Measurements from ENCODE around the gene SPZ1. TPM values are rescaled to one million over a fixed set of nuclear protein-coding genes. Genes with fewer than 3 reads are reported as not detected.

The SPZ1 gene
- total RNA-seq, 1 donor from 2014 or later, result not detected

DNA sequence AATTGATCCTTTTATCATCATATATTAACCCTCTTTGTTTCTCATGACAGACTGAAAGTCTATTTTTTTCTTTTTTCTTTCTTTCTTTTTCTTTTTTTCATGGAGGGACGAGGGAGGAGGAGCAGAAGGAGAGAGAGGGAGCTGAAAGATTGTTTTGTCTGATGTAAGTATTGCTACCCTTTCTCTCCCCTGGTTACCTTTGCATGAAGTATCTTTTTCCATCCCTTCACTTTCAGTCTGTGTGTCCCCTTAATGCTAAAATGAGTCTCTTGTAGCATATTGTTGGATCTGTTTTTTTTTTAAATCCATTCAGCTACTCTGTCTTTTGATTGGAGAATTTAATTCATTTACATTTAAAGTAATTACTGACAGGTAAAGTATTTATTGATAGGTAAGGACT lies 36.4 kb upstream of the SPZ1 start:
- TF ChIP-seq, protein P1, sequence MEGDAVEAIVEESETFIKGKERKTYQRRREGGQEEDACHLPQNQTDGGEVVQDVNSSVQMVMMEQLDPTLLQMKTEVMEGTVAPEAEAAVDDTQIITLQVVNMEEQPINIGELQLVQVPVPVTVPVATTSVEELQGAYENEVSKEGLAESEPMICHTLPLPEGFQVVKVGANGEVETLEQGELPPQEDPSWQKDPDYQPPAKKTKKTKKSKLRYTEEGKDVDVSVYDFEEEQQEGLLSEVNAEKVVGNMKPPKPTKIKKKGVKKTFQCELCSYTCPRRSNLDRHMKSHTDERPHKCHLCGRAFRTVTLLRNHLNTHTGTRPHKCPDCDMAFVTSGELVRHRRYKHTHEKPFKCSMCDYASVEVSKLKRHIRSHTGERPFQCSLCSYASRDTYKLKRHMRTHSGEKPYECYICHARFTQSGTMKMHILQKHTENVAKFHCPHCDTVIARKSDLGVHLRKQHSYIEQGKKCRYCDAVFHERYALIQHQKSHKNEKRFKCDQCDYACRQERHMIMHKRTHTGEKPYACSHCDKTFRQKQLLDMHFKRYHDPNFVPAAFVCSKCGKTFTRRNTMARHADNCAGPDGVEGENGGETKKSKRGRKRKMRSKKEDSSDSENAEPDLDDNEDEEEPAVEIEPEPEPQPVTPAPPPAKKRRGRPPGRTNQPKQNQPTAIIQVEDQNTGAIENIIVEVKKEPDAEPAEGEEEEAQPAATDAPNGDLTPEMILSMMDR (conservative IDR thresholded peaks at IDR 0.05), result no peak
- peaks cover 7% of the 10 kb centered on the region for H3K4me1 Mint-ChIP-seq
- H3K4me3 Mint-ChIP-seq, result no peak overlapping the region
- no peaks in the 10 kb centered on the region for H3K36me3 Mint-ChIP-seq (ENCODE audit: low read depth)
- H3K27ac Mint-ChIP-seq (ENCODE audit: unreplicated experiment), result no peak overlapping the region
- no peaks in the 10 kb centered on the region for H3K9me3 Mint-ChIP-seq
- no peaks in the 10 kb centered on the region for H3K27me3 Mint-ChIP-seq (ENCODE audit: low read depth)
- DNase-seq (ENCODE audit: low read depth, low spot score), result no peak

DNA sequence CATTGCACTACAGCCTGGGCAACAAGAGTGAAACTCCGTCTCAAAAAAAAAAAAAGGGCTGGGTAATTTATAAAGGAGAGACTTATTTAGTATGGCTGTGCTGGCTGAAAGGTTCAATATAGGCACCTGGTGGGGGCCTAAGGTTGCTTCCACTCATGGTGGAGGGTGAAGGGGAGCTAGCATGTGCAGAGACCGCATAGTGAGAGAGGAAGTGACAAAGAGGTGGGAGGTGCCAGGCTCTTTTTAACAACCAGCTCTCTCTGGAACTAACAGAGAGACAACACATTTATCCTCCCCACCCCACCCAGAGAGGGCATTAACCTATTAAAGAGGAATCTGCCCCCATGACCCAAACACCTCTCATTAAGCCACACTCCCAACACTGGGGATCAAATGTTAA lies 35.1 kb upstream of the SPZ1 start:
- no peak for DNase-seq (ENCODE audit: low read depth, low spot score)
- Mint-ChIP-seq H3K4me1 (peaks cover 7% of the 10 kb centered on the region), H3K27me3 (ENCODE audit: low read depth) (no peaks in the 10 kb centered on the region), H3K36me3 (ENCODE audit: low read depth) (no peaks in the 10 kb centered on the region), H3K4me3 (no peak overlapping the region), H3K27ac (ENCODE audit: unreplicated experiment) (peak overlapping the region; percentile 78), H3K9me3 (no peaks in the 10 kb centered on the region)
- TF ChIP-seq, protein P1 (conservative IDR thresholded peaks at IDR 0.05), result no peak

DNA sequence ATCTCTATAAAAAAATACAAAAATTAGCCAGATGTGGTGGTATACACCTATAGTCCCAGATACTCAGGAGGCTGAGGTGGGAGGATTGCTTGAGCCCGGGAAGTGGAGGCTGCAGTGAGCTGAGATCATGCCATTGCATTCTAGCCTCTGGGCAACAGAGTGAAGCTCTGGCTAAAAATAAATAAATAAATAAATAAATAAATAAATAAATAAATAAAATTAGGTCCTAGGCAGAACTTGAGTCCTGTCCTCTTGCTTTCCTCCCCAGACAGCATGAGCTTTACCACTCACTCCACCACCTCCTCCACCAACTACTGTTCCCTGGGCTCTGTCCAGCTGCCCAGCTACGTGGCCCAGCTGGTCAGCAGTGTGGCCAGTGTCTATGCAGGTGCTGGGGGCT lies 31.6 kb upstream of the SPZ1 start:
- Mint-ChIP-seq H3K36me3 (ENCODE audit: low read depth) (no peaks in the 10 kb centered on the region), H3K9me3 (peaks cover 4% of the 10 kb centered on the region), H3K27me3 (ENCODE audit: low read depth) (no peaks in the 10 kb centered on the region), H3K4me3 (no peak overlapping the region), H3K4me1 (peaks cover 7% of the 10 kb centered on the region), H3K27ac (ENCODE audit: unreplicated experiment) (no peak overlapping the region)
- TF ChIP-seq, protein P1 (conservative IDR thresholded peaks at IDR 0.05), result no peak
- DNase-seq (ENCODE audit: low read depth, low spot score), result no peak

DNA sequence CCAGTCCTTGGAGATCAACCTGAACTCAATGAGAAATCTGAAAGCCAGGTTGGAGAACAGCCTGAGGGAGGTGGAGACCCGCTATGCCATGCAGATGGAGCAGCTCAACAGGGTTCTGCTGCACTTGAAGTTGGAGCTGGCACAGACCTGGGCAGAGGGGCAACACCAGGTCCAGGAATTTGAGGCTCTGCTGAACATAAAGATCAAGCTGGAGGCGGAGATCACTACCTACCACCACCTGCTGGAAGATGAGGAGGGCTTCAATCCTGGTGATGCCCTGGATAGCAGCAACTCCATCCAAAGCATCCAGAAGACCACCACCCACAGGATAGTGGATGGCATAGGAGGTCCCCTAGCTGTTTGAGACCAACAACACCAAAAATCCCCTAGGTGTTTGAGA lies 30.5 kb upstream of the SPZ1 start:
- Mint-ChIP-seq H3K36me3 (ENCODE audit: low read depth) (no peaks in the 10 kb centered on the region), H3K9me3 (peaks cover 4% of the 10 kb centered on the region), H3K4me3 (no peak overlapping the region), H3K27ac (ENCODE audit: unreplicated experiment) (no peak overlapping the region), H3K27me3 (ENCODE audit: low read depth) (no peaks in the 10 kb centered on the region), H3K4me1 (peaks cover 7% of the 10 kb centered on the region)
- TF ChIP-seq, protein P1 (conservative IDR thresholded peaks at IDR 0.05), result no peak
- DNase-seq (ENCODE audit: low read depth, low spot score), result no peak

DNA sequence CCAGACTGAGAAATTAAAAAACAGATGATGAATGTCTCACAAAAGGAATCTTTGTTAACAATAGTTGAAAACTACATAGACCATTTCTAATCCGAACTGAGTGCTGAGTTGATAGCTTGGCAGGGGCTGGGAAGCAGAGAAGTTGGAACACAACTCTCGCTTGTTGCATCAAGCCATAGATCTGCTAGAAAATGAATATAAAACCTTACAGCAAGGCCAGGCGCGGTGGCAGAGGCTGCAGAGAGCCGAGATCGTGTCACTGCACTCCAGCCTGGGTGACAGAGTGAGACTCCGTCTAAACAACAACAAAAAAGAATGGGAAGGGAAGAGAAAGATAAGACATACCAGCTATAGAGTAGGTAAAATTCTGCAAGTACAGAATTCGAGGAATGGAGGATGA lies 28.0 kb upstream of the SPZ1 start:
- Mint-ChIP-seq H3K27ac (ENCODE audit: unreplicated experiment) (no peak overlapping the region), H3K27me3 (ENCODE audit: low read depth) (no peaks in the 10 kb centered on the region), H3K36me3 (ENCODE audit: low read depth) (no peaks in the 10 kb centered on the region), H3K9me3 (peaks cover 4% of the 10 kb centered on the region), H3K4me1 (no peaks in the 10 kb centered on the region), H3K4me3 (no peak overlapping the region)
- DNase-seq (ENCODE audit: low read depth, low spot score), result no peak
- TF ChIP-seq, protein P1 (conservative IDR thresholded peaks at IDR 0.05), result no peak

DNA sequence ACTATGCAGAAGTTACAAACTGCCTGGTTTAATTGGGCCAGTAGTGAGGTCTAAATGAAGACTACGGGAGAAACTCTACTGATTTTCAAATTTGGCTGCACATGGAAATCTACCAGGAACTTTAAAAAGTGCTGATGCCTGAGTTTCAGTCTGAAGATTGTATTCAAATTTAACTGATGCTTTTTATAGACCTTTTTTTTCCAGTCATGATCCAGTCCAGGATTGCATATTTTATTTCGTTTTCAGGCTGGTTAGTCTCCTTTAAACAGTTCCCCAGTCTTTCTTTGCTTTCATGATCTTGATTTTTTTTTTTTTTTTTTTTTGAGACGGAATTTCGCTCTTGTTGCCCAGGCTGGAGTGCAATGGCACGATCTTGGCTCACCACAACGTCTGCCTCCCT lies 23.7 kb upstream of the SPZ1 start:
- peaks cover 2% of the 10 kb centered on the region for H3K36me3 Mint-ChIP-seq (ENCODE audit: low read depth)
- peaks cover 4% of the 10 kb centered on the region for H3K9me3 Mint-ChIP-seq
- DNase-seq (ENCODE audit: low read depth, low spot score), result no peak
- no peak overlapping the region for H3K27ac Mint-ChIP-seq (ENCODE audit: unreplicated experiment)
- no peak overlapping the region for H3K4me3 Mint-ChIP-seq
- no peaks in the 10 kb centered on the region for H3K27me3 Mint-ChIP-seq (ENCODE audit: low read depth)
- TF ChIP-seq, protein P1 (conservative IDR thresholded peaks at IDR 0.05), result no peak
- H3K4me1 Mint-ChIP-seq, result no peaks in the 10 kb centered on the region

Data from neural crest cell (in vitro differentiated cells).